DOHH2 (cell line): Measurements from ENCODE around the gene FAAH.

Source experiments
- H3F3A ChIP-seq: fragments of 200-600 bp; sonication (generic), shearing (Covaris generic); 2 replicates; pipeline ENCODE4 v1.6.0; 2016; ENCODE audit warnings: antibody characterized with exemption, mild to moderate bottlenecking; ENCODE audit not compliant: control insufficient read depth, insufficient read depth
- H3K27ac ChIP-seq: fragments of 200-600 bp; sonication (generic); 2 replicates; pipeline ENCODE4 v1.5.1; 2014; ENCODE audit warnings: low read depth, mild to moderate bottlenecking, low read length, moderate library complexity
- H3K27me3 ChIP-seq: fragments of 200-600 bp; sonication (generic); 2 replicates; pipeline ENCODE4 v1.6.1; 2014; ENCODE audit warnings: mild to moderate bottlenecking, low read length, mixed read lengths; ENCODE audit not compliant: control insufficient read depth
- H3K36me3 ChIP-seq: fragments of 200-600 bp; sonication (generic); 2 replicates; pipeline ENCODE4 v1.6.1; 2014; ENCODE audit warnings: mild to moderate bottlenecking, low read length, moderate library complexity, mixed read lengths; ENCODE audit not compliant: control insufficient read depth
- H3K4me1 ChIP-seq: fragments of 200-600 bp; sonication (generic); 2 replicates; pipeline ENCODE4 v1.6.1; 2014; ENCODE audit warnings: mild to moderate bottlenecking, low read length, mixed read lengths; ENCODE audit not compliant: control insufficient read depth
- H3K4me2 ChIP-seq: fragments of 200-600 bp; sonication (generic); 2 replicates; pipeline ENCODE4 v1.6.0; 2014; ENCODE audit warnings: mild to moderate bottlenecking, low read length, moderate library complexity
- H3K4me3 ChIP-seq: fragments of 200-600 bp; sonication (generic); 2 replicates; pipeline ENCODE4 v1.5.1; 2014; ENCODE audit warnings: mild to moderate bottlenecking, low read length, mixed read lengths
- H3K79me2 ChIP-seq: fragments of 200-600 bp; sonication (generic); 2 replicates; pipeline ENCODE4 v1.6.1; 2014; ENCODE audit warnings: mild to moderate bottlenecking, low read length, mixed read lengths; ENCODE audit not compliant: control insufficient read depth
- H3K9me2 ChIP-seq: fragments of 200-600 bp; sonication (generic); replicated peaks from 2 replicates; pipeline ENCODE4 v1.6.1; 2014; ENCODE audit warnings: mild to moderate bottlenecking, low read length, mixed read lengths; ENCODE audit not compliant: control insufficient read depth
- H3K9me3 ChIP-seq: fragments of 200-600 bp; sonication (generic); 2 replicates; pipeline ENCODE4 v1.6.1; 2014; ENCODE audit warnings: antibody characterized with exemption, low read length, mixed read lengths; ENCODE audit not compliant: control insufficient read depth, insufficient read depth
- H4K20me1 ChIP-seq: fragments of 200-600 bp; sonication (generic); 2 replicates; pipeline ENCODE4 v1.6.0; 2014; ENCODE audit warnings: low read depth, mild to moderate bottlenecking, antibody characterized with exemption, low read length, moderate library complexity; ENCODE audit not compliant: control insufficient read depth, insufficient read depth
- EZH2phosphoT487 ChIP-seq: fragments of 200-600 bp; sonication (generic); IDR thresholded peaks from 2 replicates; pipeline ENCODE4 v1.6.1; 2017; ENCODE audit warnings: borderline replicate concordance, mild to moderate bottlenecking, antibody characterized with exemption, low read length, moderate library complexity, mixed read lengths
- TF ChIP-seq, protein P1 (sequence below): fragments of 200-600 bp; sonication (generic); IDR thresholded peaks from one replicate; pipeline ENCODE4 v1.5.1; 2014; ENCODE audit warnings: antibody characterized with exemption, mild to moderate bottlenecking, low read depth, low read length; ENCODE audit not compliant: poor library complexity, severe bottlenecking

Gene FAAH

GRCh38 chr1:46394108-46394871 lies at the start of gene FAAH:
TSS of gene FAAH (plus strand) at chr1:46394317. CDS start at chr1:46394349, 32 bp downstream.
- Histone ChIP-seq H3K9me3 (peaks cover 8% of the 10 kb centered on the region), H4K20me1 (no peaks in the 10 kb centered on the region), H3K36me3 (no peaks in the 10 kb centered on the region), H3K4me3 (peak within 1 kb of the TSS; percentile 79), H3K27me3 (peaks cover 3% of the 10 kb centered on the region), H3K4me1 (peaks cover 8% of the 10 kb centered on the region), H3F3A (no peaks in the 10 kb centered on the region), H3K79me2 (no peaks in the 10 kb centered on the region), H3K27ac (no peak within 1 kb of the TSS), H3K9me2 (no peaks in the 10 kb centered on the region), H3K4me2 (peak within 1 kb of the TSS; percentile 85)
- TF ChIP-seq, protein P1, sequence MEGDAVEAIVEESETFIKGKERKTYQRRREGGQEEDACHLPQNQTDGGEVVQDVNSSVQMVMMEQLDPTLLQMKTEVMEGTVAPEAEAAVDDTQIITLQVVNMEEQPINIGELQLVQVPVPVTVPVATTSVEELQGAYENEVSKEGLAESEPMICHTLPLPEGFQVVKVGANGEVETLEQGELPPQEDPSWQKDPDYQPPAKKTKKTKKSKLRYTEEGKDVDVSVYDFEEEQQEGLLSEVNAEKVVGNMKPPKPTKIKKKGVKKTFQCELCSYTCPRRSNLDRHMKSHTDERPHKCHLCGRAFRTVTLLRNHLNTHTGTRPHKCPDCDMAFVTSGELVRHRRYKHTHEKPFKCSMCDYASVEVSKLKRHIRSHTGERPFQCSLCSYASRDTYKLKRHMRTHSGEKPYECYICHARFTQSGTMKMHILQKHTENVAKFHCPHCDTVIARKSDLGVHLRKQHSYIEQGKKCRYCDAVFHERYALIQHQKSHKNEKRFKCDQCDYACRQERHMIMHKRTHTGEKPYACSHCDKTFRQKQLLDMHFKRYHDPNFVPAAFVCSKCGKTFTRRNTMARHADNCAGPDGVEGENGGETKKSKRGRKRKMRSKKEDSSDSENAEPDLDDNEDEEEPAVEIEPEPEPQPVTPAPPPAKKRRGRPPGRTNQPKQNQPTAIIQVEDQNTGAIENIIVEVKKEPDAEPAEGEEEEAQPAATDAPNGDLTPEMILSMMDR, result no peak
- no peak for TF ChIP-seq EZH2phosphoT487

GRCh38 chr1:46344481-46344880 lies 49.6 kb upstream of the FAAH start:
- Histone ChIP-seq H3K79me2 (peaks cover 63% of the 10 kb centered on the region), H3K27ac (no peak overlapping the region), H3K27me3 (no peaks in the 10 kb centered on the region), H4K20me1 (0 out of 2 replicates have a peak, but pooled peaks cover 3% of the 10 kb centered on the region), H3F3A (peaks cover 16% of the 10 kb centered on the region), H3K36me3 (peaks cover 76% of the 10 kb centered on the region), H3K9me3 (no peaks in the 10 kb centered on the region; the same call in 1 of the 2 replicates), H3K4me3 (no peak overlapping the region), H3K4me2 (no peak overlapping the region), H3K4me1 (peaks cover 40% of the 10 kb centered on the region), H3K9me2 (no peaks in the 10 kb centered on the region)
- TF ChIP-seq, protein P1, result no peak
- no peak for TF ChIP-seq EZH2phosphoT487

- Histone ChIP-seq H3F3A (peaks cover 14% of the 10 kb centered on the region), H3K27ac (no peak overlapping the region), H3K4me3 (no peak overlapping the region), H3K36me3 (peaks cover 84% of the 10 kb centered on the region), H3K9me2 (no peaks in the 10 kb centered on the region), H3K79me2 (peaks cover 65% of the 10 kb centered on the region), H3K9me3 (no peaks in the 10 kb centered on the region), H3K4me2 (no peak overlapping the region), H4K20me1 (0 out of 2 replicates have a peak, but pooled peaks cover 3% of the 10 kb centered on the region), H3K4me1 (peaks cover 33% of the 10 kb centered on the region), H3K27me3 (no peaks in the 10 kb centered on the region)
- TF ChIP-seq, protein P1, result no peak
- TF ChIP-seq EZH2phosphoT487, result no peak
Observed at GRCh38 chr1:46345281-46345680, 48.8 kb upstream of the FAAH start.
